Adrenal gland (tissue), 12 donors: ENCODE data around the gene TBX1. TPM values are rescaled to one million over a fixed set of nuclear protein-coding genes. Genes with fewer than 3 reads are reported as not detected.
"Not testable (repeated sequence)": the region's sequence is repeated elsewhere in the genome, so short reads cannot be mapped to it uniquely, and the experiment has no call there.

ENCODE experiments used
- DNase-seq, 7 donors: peaks; one replicate each; pipeline ENCODE4 v3.0.0-alpha.2; 2019 to 2020
- H3K27ac ChIP-seq, 5 donors: fragments of 200-600 bp; sonication (generic) in 4 of 5; 1 replicate in 3 of 5; 2 replicates in 2 of 5; pipeline versions ENCODE4 v1.5.1 to v1.8.0; 2016 to 2020; ENCODE audit warnings: mild to moderate bottlenecking in 1 of 5
- H3K27me3 ChIP-seq: fragments of 200-600 bp; 2 replicates; pipeline ENCODE4 v1.8.0; 2021
- H3K36me3 ChIP-seq, 2 donors: fragments of 200-600 bp; replicated peaks in 1 of 2; 1 replicate in 1 of 2; 2 replicates in 1 of 2; pipeline versions ENCODE4 v1.5.1 to v1.8.0; 2018 to 2022
- H3K4me1 ChIP-seq, 2 donors: fragments of 200-600 bp; replicated peaks in 1 of 2; 1 replicate in 1 of 2; 2 replicates in 1 of 2; pipeline versions ENCODE4 v1.5.1 to v1.8.0; 2018 to 2021
- H3K4me3 ChIP-seq, 4 donors: fragments of 200-600 bp; sonication (generic) in 3 of 4; one replicate each; pipeline ENCODE4 v1.5.1; 2016 to 2018
- H3K9me3 ChIP-seq, 3 donors: fragments of 200-600 bp; sonication (generic) in 1 of 3; replicated peaks in 1 of 3; 1 replicate in 2 of 3; 2 replicates in 1 of 3; pipeline versions ENCODE4 v1.5.1 to v1.8.0; 2016 to 2021
- POLR2A ChIP-seq, 2 donors: fragments of 450-650 bp; IDR thresholded peaks; one replicate each; pipeline ENCODE4 v1.6.1; 2017; ENCODE audit warnings: antibody characterized with exemption in 2 of 2, mild to moderate bottlenecking in 2 of 2, moderate library complexity in 1 of 2
- WGBS, 4 donors: extraction: QIAGEN DNeasy Blood & Tissue Kit in 2 of 4; methylation state at CpG; one replicate each; pipeline versions ENCODE4 v1.1.5 to v1.1.7; 2013 to 2017; 5-methylcytosine and 5-hydroxymethylcytosine counted together
- intact Hi-C, 2 donors: fragments of 100-400 bp; cut with DNase I; formaldehyde crosslinking; loops; one replicate each; pipeline versions ENCODE4 v1.14.1 to v1.15.0; 2022 to 2023
- polyA plus RNA-seq, 3 donors: library from polyadenylated mRNA; stranded (reverse); fragments of 200-250 nt in 2 of 3; fragments of 350-450 nt in 1 of 3; fragmentation: Illumina TruSeq in 1 of 3; extraction: RNeasy Lipid Tissue Mini Kit (QIAGEN cat#74804) in 1 of 3; gene quantifications; one replicate each; pipeline ENCODE4 v1.2.3, GENCODE V29; 2013 to 2014
- total RNA-seq, 9 donors: library from RNA; depleted of rRNA in 4 of 9; stranded (reverse); fragments of >200 nt in 4 of 9; fragments of 120-200 nt in 1 of 9; fragmentation: NEBNext Ultra II Directional in 1 of 9; extraction: Animal tissue kit (Norgen Biotek cat#: 25700) in 1 of 9; gene quantifications; one replicate each; pipeline versions ENCODE4 v1.1.0 to v1.2.4, GENCODE V29; 2013 to 2023
- TF ChIP-seq, protein P1 (sequence below), 6 experiments: fragments of 450-650 bp in 4 of 6; fragments of 200-600 bp in 2 of 6; sonication (generic) in 1 of 6; IDR thresholded peaks; 1 replicate in 5 of 6; 2 replicates in 1 of 6; pipeline versions ENCODE4 v1.5.1 to v1.8.0; 2016 to 2021; ENCODE audit warnings: antibody characterized with exemption in 6 of 6, mild to moderate bottlenecking in 2 of 6, moderate library complexity in 1 of 6
- donor health status: healthy with polysubstance abuse.
- donor health status: Bipolar disorder and iron deficiency.
- donor health status: DM: yes; HTN: yes; CAD: no.
- donor health status: DM: no; HTN: no; CAD: no.
- donor health status: DM: no; HTN: no; CAD: no.
- donor health status: DM: yes; HTN: yes; CAD: no.

The TBX1 gene
- total and polyA plus RNA-seq, 12 donors = 0.11 to 10.1 (median 1.1) TPM; not detected in 3

- Histone ChIP-seq H3K4me1 (no peaks in the 10 kb centered on the region), H3K27ac (no peak overlapping the region), H3K27me3 (no peaks in the 10 kb centered on the region), H3K9me3 (no peaks in the 10 kb centered on the region), H3K36me3 (no peaks in the 10 kb centered on the region), H3K4me3 (no peak overlapping the region)
- intact Hi-C loops = no loop called here
- DNase-seq = no peak
- TF ChIP-seq, protein P1, sequence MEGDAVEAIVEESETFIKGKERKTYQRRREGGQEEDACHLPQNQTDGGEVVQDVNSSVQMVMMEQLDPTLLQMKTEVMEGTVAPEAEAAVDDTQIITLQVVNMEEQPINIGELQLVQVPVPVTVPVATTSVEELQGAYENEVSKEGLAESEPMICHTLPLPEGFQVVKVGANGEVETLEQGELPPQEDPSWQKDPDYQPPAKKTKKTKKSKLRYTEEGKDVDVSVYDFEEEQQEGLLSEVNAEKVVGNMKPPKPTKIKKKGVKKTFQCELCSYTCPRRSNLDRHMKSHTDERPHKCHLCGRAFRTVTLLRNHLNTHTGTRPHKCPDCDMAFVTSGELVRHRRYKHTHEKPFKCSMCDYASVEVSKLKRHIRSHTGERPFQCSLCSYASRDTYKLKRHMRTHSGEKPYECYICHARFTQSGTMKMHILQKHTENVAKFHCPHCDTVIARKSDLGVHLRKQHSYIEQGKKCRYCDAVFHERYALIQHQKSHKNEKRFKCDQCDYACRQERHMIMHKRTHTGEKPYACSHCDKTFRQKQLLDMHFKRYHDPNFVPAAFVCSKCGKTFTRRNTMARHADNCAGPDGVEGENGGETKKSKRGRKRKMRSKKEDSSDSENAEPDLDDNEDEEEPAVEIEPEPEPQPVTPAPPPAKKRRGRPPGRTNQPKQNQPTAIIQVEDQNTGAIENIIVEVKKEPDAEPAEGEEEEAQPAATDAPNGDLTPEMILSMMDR (IDR thresholded peaks at IDR 0.05) = no peak
- no peak for TF ChIP-seq POLR2A (IDR thresholded peaks at IDR 0.05)
- 54 to 84% (median 59%) methylated on average over 22 to 89 of the region's 89 CpGs for WGBS, 4 donors
These were observed 36.4 kb upstream of the TBX1 start for GRCh38 chr22:19723983-19724827.

GRCh38 chr22:19724927-19725661 lies 35.5 kb upstream of the TBX1 start:
- Histone ChIP-seq H3K27ac (no peak overlapping the region), H3K4me1 (no peaks in the 10 kb centered on the region), H3K9me3 (no peaks in the 10 kb centered on the region), H3K36me3 (no peaks in the 10 kb centered on the region), H3K4me3 (no peak overlapping the region), H3K27me3 (no peaks in the 10 kb centered on the region)
- no peak for DNase-seq
- WGBS, 4 donors = 72 to 75% (median 73%) methylated on average over 39 to 45 of the region's 45 CpGs
- no peak for TF ChIP-seq POLR2A (IDR thresholded peaks at IDR 0.05)
- TF ChIP-seq, protein P1 (IDR thresholded peaks at IDR 0.05) = no peak
- intact Hi-C loops = no loop called here

- WGBS, 4 donors = 77 to 87% (median 83%) methylated on average over 81 to 96 of the region's 96 CpGs
- intact Hi-C loops = not testable (repeated sequence)
These were observed 34.4 kb upstream of the TBX1 start for GRCh38 chr22:19726064-19726788.

GRCh38 chr22:19727310-19728150 lies 33.0 kb upstream of the TBX1 start:
- Histone ChIP-seq H3K4me3 (no peak overlapping the region), H3K27ac (no peak overlapping the region), H3K36me3 (no peaks in the 10 kb centered on the region), H3K4me1 (peaks cover 3 to 5% of the 10 kb centered on the region in 2 donors), H3K27me3 (no peaks in the 10 kb centered on the region), H3K9me3 (no peaks in the 10 kb centered on the region)
- WGBS, 4 donors = 59 to 71% (median 68%) methylated on average over 48 to 61 of the region's 61 CpGs
- intact Hi-C loops = no loop called here
- TF ChIP-seq, protein P1 (IDR thresholded peaks at IDR 0.05) = no peak
- TF ChIP-seq POLR2A (IDR thresholded peaks at IDR 0.05) = no peak
- DNase-seq = no peak

More at GRCh38 chr22:19726064-19726788, 34.4 kb upstream of the TBX1 start:
- not testable (repeated sequence) for H3K4me1 ChIP-seq, DNase-seq, H3K27ac ChIP-seq, H3K27me3 ChIP-seq, H3K36me3 ChIP-seq, H3K9me3 ChIP-seq, H3K4me3 ChIP-seq
